Keratinocyte (primary cell): ENCODE measurements around the gene SPAG16. TPM values are rescaled to one million over a fixed set of nuclear protein-coding genes. Genes with fewer than 3 reads are reported as not detected.

Experiments used
- DNase-seq: peaks from one replicate; pipeline ENCODE4 v3.0.0-alpha.2; 2011; ENCODE audit warnings: low read depth, missing footprints, low spot score
- FAIRE-seq: peaks from 2 replicates; lab custom pipeline; 2011; peaks lifted over from hg19 to GRCh38; lab: Jason Lieb, UNC
- H2AFZ ChIP-seq: 2 replicates; pipeline ENCODE4 v1.6.0; 2012; ENCODE audit warnings: low read length, control low read depth, inconsistent platforms; ENCODE audit not compliant: control insufficient read depth
- H3K27ac ChIP-seq: 2 replicates; pipeline ENCODE4 v1.5.1; 2011; ENCODE audit warnings: low read length; ENCODE audit not compliant: control insufficient read depth, insufficient read depth
- H3K27me3 ChIP-seq: 3 replicates; pipeline ENCODE4 v1.6.0; 2011; ENCODE audit warnings: low read length; ENCODE audit not compliant: control insufficient read depth, insufficient read depth; ENCODE audit errors: extremely low read depth
- H3K36me3 ChIP-seq, 2 experiments: 2 replicates in 1 of 2; 3 replicates in 1 of 2; pipeline ENCODE4 v1.5.1; 2011; ENCODE audit warnings: low read length in 2 of 2, mild to moderate bottlenecking in 1 of 2; ENCODE audit not compliant: control insufficient read depth in 2 of 2, insufficient read depth in 2 of 2; ENCODE audit errors: extremely low read depth in 1 of 2
- H3K4me1 ChIP-seq: 3 replicates; pipeline ENCODE4 v1.5.1; 2011; ENCODE audit warnings: low read length; ENCODE audit not compliant: control insufficient read depth, insufficient read depth; ENCODE audit errors: extremely low read depth
- H3K4me2 ChIP-seq: 3 replicates; pipeline ENCODE4 v1.6.0; 2011; ENCODE audit warnings: low read depth, low read length; ENCODE audit not compliant: control insufficient read depth, insufficient read depth; ENCODE audit errors: extremely low read depth
- H3K4me3 ChIP-seq, 3 experiments: fragments of 200-600 bp in 1 of 3; sonication (generic) in 1 of 3; 2 replicates in 2 of 3; 3 replicates in 1 of 3; pipeline ENCODE4 v1.5.1; 2011 to 2016; ENCODE audit warnings: low read length in 3 of 3, mild to moderate bottlenecking in 3 of 3, control low read depth in 2 of 3, inconsistent platforms in 1 of 3, low read depth in 1 of 3, mixed read lengths in 1 of 3, mixed run types in 1 of 3, moderate library complexity in 1 of 3; ENCODE audit not compliant: control insufficient read depth in 2 of 3, insufficient read depth in 2 of 3; ENCODE audit errors: extremely low read depth in 1 of 3
- H3K79me2 ChIP-seq: 2 replicates; pipeline ENCODE4 v1.6.0; 2012; ENCODE audit warnings: low read length; ENCODE audit not compliant: control insufficient read depth, insufficient read depth
- H3K9ac ChIP-seq: 3 replicates; pipeline ENCODE4 v1.6.0; 2011; ENCODE audit warnings: low read length; ENCODE audit not compliant: control insufficient read depth, insufficient read depth; ENCODE audit errors: extremely low read depth
- H3K9me1 ChIP-seq: 3 replicates; pipeline ENCODE4 v1.6.0; 2011; ENCODE audit warnings: low read length; ENCODE audit not compliant: control insufficient read depth, insufficient read depth; ENCODE audit errors: extremely low read depth
- H3K9me3 ChIP-seq: 2 replicates; pipeline ENCODE4 v1.5.1; 2012; ENCODE audit warnings: low read depth, low read length; ENCODE audit not compliant: control insufficient read depth
- H4K20me1 ChIP-seq: 3 replicates; pipeline ENCODE4 v1.6.0; 2011; ENCODE audit warnings: low read length; ENCODE audit not compliant: control insufficient read depth, insufficient read depth; ENCODE audit errors: extremely low read depth
- EZH2 ChIP-seq: IDR thresholded peaks from one replicate; pipeline ENCODE4 v1.6.1; 2012; ENCODE audit warnings: inconsistent platforms, mild to moderate bottlenecking, low read length, moderate library complexity
- dilution Hi-C: fragments of 300-500 bp; cut with MboI; formaldehyde crosslinking; loops from one replicate; pipeline ENCODE4 v1.7.0; 2020; ENCODE audit warnings: low sequenced_read_pairs; ENCODE audit not compliant: extremely low pct_ligation_motif_present
- polyA plus RNA-seq, 5 experiments: library from polyadenylated mRNA; depleted of rRNA in 3 of 5; stranded (reverse) in 3 of 5; stranded (forward) in 1 of 5; unstranded in 1 of 5; fragments of >200 nt; gene quantifications; 1 replicate in 1 of 5; 2 replicates in 3 of 5; 3 replicates in 1 of 5; pipeline versions ENCODE4 v1.2.1 to v1.2.3, GENCODE V29; 2011 to 2012; ENCODE audit warnings: missing spikeins in 2 of 5, low read depth in 1 of 5, low replicate concordance in 1 of 5
- TF ChIP-seq, protein P1 (sequence below), 3 experiments: IDR thresholded peaks in 1 of 3; conservative IDR thresholded peaks in 1 of 3; optimal IDR thresholded peaks in 1 of 3; 2 replicates in 2 of 3; 3 replicates in 1 of 3; pipeline versions ENCODE3 to v1.5.1; 2011; ENCODE audit warnings: low read length in 3 of 3, mild to moderate bottlenecking in 3 of 3, moderate library complexity in 2 of 3, control low read depth in 1 of 3, inconsistent platforms in 1 of 3; ENCODE audit not compliant: insufficient read depth in 2 of 3; ENCODE audit errors: extremely low read depth in 1 of 3

SPAG16 gene
- polyA plus RNA-seq, 1 donor (not counting 4 experiments of a cell fraction or from before 2014, with no cell fraction given): 19.6 TPM

GRCh38 chr2:213551526-213551925 lies 267.3 kb downstream of the SPAG16 start:
- FAIRE-seq: no peak
- Histone ChIP-seq H2AFZ (no peak overlapping the region), H3K4me3 (no peak overlapping the region), H3K4me2 (no peak overlapping the region), H3K36me3 (no peaks in the 10 kb centered on the region), H3K27me3 (no peaks in the 10 kb centered on the region), H4K20me1 (no peaks in the 10 kb centered on the region), H3K79me2 (no peaks in the 10 kb centered on the region), H3K9ac (no peak overlapping the region), H3K9me3 (no peaks in the 10 kb centered on the region), H3K27ac (no peak overlapping the region), H3K9me1 (no peaks in the 10 kb centered on the region), H3K4me1 (no peaks in the 10 kb centered on the region)
- dilution Hi-C loops: no loop called here
- DNase-seq: no peak
- no peak for TF ChIP-seq EZH2
- TF ChIP-seq, protein P1, sequence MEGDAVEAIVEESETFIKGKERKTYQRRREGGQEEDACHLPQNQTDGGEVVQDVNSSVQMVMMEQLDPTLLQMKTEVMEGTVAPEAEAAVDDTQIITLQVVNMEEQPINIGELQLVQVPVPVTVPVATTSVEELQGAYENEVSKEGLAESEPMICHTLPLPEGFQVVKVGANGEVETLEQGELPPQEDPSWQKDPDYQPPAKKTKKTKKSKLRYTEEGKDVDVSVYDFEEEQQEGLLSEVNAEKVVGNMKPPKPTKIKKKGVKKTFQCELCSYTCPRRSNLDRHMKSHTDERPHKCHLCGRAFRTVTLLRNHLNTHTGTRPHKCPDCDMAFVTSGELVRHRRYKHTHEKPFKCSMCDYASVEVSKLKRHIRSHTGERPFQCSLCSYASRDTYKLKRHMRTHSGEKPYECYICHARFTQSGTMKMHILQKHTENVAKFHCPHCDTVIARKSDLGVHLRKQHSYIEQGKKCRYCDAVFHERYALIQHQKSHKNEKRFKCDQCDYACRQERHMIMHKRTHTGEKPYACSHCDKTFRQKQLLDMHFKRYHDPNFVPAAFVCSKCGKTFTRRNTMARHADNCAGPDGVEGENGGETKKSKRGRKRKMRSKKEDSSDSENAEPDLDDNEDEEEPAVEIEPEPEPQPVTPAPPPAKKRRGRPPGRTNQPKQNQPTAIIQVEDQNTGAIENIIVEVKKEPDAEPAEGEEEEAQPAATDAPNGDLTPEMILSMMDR (optimal IDR thresholded peaks at IDR 0.05 in 1 of 3, IDR thresholded peaks at IDR 0.05 in 1 of 3, conservative IDR thresholded peaks at IDR 0.05 in 1 of 3; ENCODE audit: extremely low read depth in 1 of 3, insufficient read depth in 2 of 3, low read length in 3 of 3): no peak

DNA sequence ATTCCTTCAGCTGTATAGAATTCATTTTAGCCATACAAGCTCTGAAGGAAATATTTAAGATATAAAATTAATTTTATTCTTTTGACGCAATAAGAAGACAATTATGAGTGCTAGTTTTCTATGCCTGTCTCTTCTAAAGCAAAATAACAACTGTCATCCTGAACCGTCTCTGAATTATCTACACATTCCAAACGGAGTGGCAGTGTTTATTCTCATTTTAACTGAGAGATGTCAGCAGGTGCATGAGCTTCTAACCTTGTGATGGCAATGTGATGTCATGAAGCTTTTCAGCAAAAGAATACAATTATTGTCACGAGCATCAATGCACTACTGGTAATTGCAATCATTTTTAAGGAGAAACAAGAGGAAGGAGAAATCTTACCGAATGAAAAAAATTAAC lies 274.8 kb downstream of the SPAG16 start:
- no peak overlapping the region for H2AFZ ChIP-seq
- FAIRE-seq (no peak), DNase-seq (no peak)
- no peaks in the 10 kb centered on the region for H3K9me3 ChIP-seq
- H3K9me1 ChIP-seq: no peaks in the 10 kb centered on the region
- H3K4me3 ChIP-seq: no peak overlapping the region
- no peak overlapping the region for H3K27ac ChIP-seq
- no peaks in the 10 kb centered on the region for H3K27me3 ChIP-seq
- no peak overlapping the region for H3K4me2 ChIP-seq
- TF ChIP-seq, protein P1 (optimal IDR thresholded peaks at IDR 0.05 in 1 of 3, IDR thresholded peaks at IDR 0.05 in 1 of 3, conservative IDR thresholded peaks at IDR 0.05 in 1 of 3; ENCODE audit: extremely low read depth in 1 of 3, insufficient read depth in 2 of 3, low read length in 3 of 3): no peak
- no peak for TF ChIP-seq EZH2
- dilution Hi-C loops: no loop called here
- H3K79me2 ChIP-seq: no peaks in the 10 kb centered on the region
- no peaks in the 10 kb centered on the region for H3K36me3 ChIP-seq
- no peak overlapping the region for H3K9ac ChIP-seq
- H4K20me1 ChIP-seq: no peaks in the 10 kb centered on the region
- H3K4me1 ChIP-seq: no peaks in the 10 kb centered on the region
